Measurements from ENCODE around the gene USP15.
"Not testable (repeated sequence)": the region's sequence is repeated elsewhere in the genome, so short reads cannot be mapped to it uniquely, and the experiment has no call there.

USP15 gene

GRCh38 chr12:62379026-62379722 lies 119.0 kb downstream of the USP15 start:
- DNase-seq: no peak

- no peak for DNase-seq
Measured at GRCh38 chr12:62379723-62380045, 119.5 kb downstream of the USP15 start.

GRCh38 chr12:62382526-62382925 lies 122.3 kb downstream of the USP15 start:
- DNase-seq: no peak

DNA sequence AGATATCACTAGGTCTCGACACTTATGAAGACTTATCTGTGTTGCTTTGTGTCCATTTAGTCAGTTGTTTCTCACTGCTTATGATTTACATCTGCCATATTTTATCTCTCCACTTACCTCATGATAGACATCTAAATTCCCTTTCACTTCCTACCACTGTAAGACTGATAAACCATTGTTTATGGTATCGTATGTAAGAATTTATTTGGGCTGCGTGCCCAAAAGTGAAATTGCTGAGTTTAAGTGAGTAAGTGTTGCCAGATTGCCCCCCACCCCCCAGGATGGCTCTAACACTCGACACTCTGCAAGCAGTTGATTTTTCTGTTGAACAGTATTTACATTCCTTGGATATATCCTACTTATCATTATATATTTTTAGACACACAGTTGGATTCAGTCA lies 136.5 kb downstream of the USP15 start:
- no peak for DNase-seq

DNA sequence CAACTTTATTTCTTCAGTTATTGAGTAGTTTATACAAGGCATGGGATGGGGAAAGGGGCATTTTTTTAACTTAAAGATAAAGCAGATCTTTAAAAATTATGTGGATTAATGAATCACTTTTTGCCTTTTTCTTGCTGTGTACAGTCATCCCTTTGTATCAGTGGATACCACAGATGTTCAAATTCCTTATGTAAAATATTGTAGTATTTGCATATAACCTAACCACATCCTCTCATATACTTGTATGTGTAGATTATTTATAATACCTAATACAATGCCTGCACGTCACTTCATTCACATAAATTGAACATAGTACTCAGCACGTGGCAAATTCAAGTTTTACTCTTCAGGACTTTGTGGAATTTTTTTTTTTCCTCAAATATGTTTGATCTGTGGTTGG lies 139.9 kb downstream of the USP15 start:
- no peak for DNase-seq

- DNase-seq: no peak
Measured at GRCh38 chr12:62401631-62402030, 141.4 kb downstream of the USP15 start.

GRCh38 chr12:62403031-62403430 lies 142.8 kb downstream of the USP15 start:
- DNase-seq: no peak

GRCh38 chr12:62407587-62407986 lies 147.4 kb downstream of the USP15 start:
- no peak for DNase-seq

DNA sequence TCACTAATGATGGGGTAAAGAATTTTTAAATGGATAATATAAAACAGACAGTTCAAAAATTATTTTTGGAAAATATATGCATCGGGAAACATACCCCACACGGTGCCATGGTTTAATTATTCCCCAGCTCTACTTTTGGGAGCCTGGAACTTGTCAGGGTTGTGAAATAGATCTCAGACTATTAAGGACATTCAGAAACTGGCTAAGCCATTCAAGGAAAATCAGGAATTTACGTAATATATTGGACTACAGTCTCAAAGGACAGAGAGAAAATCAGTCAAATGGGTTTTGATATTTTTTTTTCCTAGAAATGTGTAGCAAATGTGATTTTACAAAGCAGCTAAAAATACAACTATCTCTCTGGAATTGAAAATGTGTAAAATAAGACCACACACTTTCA lies 148.9 kb downstream of the USP15 start:
- no peak for DNase-seq

- DNase-seq: no peak
Measured at GRCh38 chr12:62414180-62414579, 154.0 kb downstream of the USP15 start.

- peak; percentile 57 for DNase-seq
Measured at GRCh38 chr12:62426089-62426488, 165.9 kb downstream of the USP15 start.

GRCh38 chr12:62429457-62429856 lies 169.3 kb downstream of the USP15 start:
- DNase-seq: no peak

DNA sequence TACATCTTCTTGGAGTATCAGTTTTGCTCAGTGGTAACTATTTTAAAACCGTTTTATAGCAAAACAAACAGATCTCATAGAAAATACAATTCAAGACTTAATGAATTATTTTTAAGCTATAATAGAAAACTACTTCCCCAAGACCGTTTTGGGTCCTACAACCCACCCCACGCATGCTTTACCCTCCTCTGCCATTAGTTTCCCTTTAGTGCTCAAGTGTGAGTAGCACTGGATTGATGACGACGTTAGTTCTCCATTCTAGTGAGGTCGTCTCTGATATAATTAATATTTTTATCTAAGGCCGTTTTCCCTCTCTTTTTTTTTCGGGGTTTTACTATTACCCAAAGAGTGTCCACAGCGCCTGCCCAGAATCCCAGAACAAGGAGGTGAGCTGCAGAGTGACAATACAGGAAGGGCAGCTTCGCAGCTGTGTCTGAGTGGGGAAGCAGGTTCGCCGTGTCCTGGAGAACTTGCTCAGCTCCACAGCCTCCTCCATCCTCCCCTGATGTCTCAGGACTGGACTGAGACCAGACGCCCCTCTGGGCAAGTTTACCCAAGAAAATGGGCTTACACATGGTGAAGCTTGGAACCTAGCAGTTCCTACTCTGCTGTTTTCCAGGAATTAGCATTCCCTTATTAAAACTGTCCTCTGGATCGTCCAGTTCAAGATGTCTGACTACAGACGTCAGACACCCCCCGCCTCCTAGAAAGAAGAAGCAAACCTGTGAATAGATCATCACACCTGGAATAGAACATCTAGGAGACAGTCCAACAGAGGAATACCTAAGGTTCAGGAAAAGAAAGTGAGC lies 174.5 kb downstream of the USP15 start:
- DNase-seq: peak; percentile 77

- DNase-seq: peak; percentile 77
Measured at GRCh38 chr12:62435303-62436163, 175.3 kb downstream of the USP15 start.

- DNase-seq: no peak
Measured at GRCh38 chr12:62436164-62436503, 175.9 kb downstream of the USP15 start.

DNA sequence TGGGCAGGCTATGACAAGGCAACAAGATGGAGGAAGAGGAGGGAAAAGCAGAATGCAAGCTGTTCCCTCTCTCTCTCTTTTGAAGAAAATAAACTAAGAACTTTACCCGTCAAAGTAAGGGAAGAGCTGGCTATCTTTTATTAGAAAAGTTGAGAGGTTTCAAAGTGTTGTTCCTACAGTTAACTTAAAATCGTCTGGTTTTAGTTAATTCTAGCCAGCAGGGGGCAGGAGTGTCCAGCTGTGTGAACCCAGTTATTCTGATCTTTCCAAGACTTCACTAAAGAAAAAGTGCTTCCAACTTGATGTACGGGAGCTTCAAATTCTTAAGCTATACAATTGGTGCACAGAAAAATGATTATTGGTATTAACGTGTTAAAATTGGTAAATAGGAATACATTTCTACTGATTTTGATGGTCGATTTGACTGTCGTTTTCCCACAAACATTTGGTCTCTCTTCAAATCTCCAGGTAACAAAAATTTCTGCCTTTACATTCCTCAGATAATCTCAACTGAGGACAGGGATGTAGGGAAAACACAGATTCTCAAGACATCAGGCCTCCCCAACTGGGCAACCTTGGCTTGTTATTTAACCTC lies 178.0 kb downstream of the USP15 start:
- peak; percentile 78 for DNase-seq

- DNase-seq: no peak
Measured at GRCh38 chr12:62446754-62447452, 186.7 kb downstream of the USP15 start.

- no peak for DNase-seq
Measured at GRCh38 chr12:62448436-62448835, 188.2 kb downstream of the USP15 start.

- not testable (repeated sequence) for DNase-seq
Measured at GRCh38 chr12:62455429-62455828, 195.2 kb downstream of the USP15 start.

GRCh38 chr12:62458626-62459025 lies 198.4 kb downstream of the USP15 start:
- DNase-seq: no peak

DNA sequence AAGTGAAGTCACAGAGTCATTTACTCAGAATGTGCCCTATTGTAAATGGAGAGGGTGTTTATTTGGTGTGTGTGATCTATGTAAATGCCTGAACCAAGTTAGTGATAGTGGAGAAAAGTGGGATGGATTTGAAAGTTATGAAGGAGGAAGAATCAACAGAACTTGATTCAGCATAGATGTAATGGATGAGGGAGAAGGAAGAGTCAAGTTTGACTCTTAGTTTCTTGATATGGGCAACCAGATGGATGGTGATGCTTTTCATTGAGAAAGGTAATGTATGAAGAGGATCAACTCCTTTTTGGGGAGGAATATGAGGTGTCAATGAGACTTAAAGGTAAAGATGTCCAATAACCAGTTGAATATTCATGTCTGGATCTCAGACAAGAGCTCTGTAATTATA lies 199.8 kb downstream of the USP15 start:
- no peak for DNase-seq

DNA sequence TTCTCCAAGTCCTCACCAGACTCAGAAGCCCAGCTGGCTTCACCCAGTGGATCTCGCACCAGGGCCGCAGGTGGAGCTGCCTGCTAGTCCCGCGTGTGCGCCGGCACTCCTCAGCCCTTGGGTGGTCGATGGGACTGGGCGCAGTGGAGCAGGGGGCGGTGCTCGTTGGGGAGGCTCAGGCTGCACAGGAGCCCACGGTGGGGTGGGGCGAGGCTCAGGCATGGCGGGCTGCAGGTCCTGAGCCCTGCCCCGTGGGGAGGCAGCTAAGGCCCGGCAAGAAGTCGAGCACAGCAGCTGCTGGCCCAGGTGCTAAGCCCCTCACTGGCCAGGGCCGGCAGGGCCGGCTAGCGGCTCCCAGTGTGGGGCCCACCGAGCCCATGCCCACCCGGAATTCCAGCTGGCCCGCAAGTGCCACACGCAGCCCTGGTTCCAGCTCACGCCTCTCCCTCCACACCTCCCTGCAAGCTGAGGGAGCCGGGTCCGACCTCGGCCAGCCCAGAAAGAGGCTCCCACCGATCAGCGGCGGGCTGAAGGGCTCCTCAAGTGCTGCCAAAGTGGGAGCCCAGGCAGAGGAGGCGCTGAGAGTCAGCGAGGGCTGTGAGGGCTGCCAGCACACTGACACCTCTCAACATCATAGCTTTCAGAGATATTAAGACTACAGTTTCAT lies 201.1 kb downstream of the USP15 start:
- not testable (repeated sequence) for DNase-seq

Data from DMS53 (cell line).